ENCODE results near the gene DCAF11.

DCAF11 gene

DNA sequence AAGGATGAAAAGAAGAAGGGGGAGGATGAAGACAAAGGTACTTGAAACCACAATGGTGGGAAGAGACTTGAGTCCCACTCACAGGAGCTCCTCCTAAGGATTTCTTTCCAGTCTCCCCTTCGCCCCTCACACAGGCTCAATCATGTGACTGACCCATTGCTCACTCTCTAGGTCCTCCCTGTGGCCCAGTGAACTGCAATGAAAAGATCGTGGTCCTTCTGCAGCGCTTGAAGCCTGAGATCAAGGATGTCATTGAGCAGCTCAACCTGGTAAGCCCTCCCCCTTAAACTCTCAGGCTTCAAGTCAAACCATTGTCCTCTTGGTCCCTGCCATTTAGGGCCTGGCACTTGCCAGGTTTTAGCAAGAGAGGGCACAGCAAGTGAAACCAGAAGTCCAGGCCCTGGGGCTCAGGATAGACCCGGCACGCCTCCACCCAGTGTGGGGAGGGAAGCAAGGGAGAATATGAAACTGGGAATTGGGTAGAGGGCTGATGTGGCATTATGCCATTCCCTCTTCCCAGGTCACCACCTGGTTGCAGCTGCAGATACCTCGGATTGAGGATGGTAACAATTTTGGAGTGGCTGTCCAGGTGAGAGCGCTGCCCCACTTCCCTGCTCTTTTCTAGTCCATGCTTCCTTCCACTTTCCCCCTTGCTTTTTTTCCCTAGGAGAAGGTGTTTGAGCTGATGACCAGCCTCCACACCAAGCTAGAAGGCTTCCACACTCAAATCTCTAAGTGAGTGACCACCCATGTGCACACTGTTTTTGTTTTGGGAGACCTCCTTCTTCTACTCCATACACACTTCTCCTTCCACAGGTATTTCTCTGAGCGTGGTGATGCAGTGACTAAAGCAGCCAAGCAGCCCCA lies 23.2 kb downstream of the DCAF11 start:
- TF ChIP-seq, protein P1, sequence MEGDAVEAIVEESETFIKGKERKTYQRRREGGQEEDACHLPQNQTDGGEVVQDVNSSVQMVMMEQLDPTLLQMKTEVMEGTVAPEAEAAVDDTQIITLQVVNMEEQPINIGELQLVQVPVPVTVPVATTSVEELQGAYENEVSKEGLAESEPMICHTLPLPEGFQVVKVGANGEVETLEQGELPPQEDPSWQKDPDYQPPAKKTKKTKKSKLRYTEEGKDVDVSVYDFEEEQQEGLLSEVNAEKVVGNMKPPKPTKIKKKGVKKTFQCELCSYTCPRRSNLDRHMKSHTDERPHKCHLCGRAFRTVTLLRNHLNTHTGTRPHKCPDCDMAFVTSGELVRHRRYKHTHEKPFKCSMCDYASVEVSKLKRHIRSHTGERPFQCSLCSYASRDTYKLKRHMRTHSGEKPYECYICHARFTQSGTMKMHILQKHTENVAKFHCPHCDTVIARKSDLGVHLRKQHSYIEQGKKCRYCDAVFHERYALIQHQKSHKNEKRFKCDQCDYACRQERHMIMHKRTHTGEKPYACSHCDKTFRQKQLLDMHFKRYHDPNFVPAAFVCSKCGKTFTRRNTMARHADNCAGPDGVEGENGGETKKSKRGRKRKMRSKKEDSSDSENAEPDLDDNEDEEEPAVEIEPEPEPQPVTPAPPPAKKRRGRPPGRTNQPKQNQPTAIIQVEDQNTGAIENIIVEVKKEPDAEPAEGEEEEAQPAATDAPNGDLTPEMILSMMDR (IDR thresholded peaks at IDR 0.05; ENCODE audit: low read depth, low read length, missing control alignments), result no peak
- in situ Hi-C loops (cut with HindIII; ENCODE audit: low sequenced_read_pairs), result no loop called here
- DNase-seq (ENCODE audit: low read depth), result no peak
- no peak overlapping the region for H3K4me3 ChIP-seq (ENCODE audit: low read depth, low read length)

DNA sequence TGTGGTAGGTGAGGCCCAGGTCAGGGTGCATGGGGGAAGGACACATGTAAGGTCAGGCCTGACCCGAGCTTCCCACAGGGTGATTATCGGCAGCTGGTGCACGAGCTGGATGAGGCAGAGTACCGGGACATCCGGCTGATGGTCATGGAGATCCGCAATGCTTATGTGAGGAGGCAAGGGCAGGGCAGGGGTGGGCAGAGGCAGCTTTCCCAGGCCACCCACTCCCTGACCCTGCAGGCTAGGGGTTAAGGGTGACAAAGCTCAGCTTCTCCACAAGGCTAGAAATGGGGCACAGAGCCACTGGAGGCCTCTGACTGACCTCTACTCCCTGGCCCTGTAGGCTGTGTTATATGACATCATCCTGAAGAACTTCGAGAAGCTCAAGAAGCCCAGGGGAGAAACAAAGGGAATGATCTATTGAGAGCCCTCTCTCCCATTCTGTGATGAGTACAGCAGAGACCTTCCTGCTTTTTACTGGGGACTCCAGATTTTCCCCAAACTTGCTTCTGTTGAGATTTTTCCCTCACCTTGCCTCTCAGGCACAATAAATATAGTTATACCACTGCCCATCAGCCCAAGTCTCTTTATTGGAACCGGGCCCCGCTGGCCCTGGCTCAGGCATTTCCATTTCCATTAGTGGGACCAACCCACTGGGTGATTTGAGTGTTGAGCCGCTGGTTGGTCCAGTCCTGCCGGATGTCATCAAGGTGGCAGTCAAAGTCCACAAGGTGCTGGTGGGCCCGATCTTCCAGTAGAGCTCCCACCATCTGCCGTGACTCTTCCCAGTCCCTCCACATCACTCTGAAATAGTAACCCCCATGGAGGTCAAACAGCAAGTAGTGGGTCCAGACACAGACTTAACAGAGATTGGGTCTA lies 24.1 kb downstream of the DCAF11 start:
- in situ Hi-C loops (cut with HindIII; ENCODE audit: low sequenced_read_pairs), result no loop called here
- H3K4me3 ChIP-seq (ENCODE audit: low read depth, low read length), result no peak overlapping the region
- no peak for DNase-seq (ENCODE audit: low read depth)
- TF ChIP-seq, protein P1 (IDR thresholded peaks at IDR 0.05; ENCODE audit: low read depth, low read length, missing control alignments), result no peak

DNA sequence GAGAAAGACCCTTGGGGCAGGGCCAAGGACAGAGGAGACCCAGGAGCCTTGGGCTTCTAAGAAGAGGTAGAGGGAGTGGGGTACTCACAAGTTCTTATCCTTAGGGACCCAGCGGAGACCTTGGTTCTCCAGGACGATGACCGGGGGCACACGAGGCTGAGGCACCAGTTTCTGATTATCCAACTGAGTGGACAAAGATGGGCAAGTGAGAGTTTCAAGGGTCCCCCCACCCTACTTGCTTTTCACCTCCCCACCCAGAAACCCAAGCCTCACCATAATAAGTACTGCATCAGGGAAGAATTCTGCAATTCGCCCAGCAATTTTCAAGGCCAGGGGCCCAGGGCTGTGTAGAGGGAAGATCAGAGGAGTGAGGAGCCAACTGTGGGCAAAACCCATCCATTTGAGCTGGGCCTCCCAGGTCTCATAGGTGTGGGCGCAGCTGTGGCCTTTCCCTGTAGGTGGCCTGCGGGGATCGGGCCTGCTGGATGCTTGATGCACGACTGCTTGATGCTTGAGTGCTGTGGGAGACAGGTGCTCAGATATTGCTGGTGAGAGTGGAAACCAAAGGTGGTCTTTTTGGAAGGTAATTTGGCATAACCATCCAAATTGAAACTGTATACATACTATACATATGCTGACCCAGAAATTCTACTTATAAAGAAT lies 24.8 kb downstream of the DCAF11 start:
- TF ChIP-seq, protein P1 (IDR thresholded peaks at IDR 0.05; ENCODE audit: low read depth, low read length, missing control alignments), result no peak
- H3K4me3 ChIP-seq (ENCODE audit: low read depth, low read length), result no peak overlapping the region
- in situ Hi-C loops (cut with HindIII; ENCODE audit: low sequenced_read_pairs), result no loop called here

DNA sequence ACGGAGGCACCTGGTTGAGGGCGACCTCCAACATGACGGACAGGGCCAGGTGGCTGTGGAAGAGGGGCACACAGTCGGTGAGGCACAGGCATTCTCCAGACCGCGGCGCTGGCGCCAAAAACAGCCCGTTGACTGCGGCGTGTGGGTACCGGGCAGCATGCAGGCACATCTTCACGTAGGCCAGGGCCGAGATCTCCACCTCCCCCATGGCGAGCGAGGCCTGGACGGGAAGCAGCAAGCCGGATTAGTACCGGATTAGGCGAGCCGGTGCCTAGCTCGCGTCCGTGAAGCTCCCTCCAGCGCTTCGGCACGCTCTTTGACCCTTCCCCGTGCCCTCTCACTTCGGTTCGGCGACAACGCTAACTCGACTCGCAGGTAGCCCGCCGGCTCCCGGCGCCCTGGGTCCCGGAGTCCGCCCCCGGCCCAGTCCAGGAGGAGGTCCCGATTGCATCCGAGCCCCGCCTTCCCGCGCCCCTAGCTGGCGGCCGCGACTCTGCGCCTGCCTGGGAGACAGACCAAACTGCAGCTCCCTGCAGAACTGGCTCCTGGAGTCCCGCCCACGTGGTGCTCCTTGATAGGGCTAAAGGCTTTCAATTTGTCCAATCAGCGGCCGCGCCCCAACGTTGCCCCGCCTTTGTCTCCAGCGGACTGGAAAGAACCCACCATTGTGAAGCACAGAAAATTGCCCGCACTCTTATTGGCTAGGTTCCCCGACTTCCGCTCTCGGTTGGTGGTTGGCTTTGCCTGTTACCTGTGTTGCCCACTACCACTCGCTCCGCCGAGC lies 26.7 kb downstream of the DCAF11 start, which contains the start of gene EMC9:
EMC9 (minus strand) TSS at position 495 of the 784 bp plus-strand sequence; CDS start at position 208, 287 bp downstream.
- in situ Hi-C loops (cut with HindIII; ENCODE audit: low sequenced_read_pairs), result no loop called here
- peak within 1 kb of the TSS; percentile 75 for H3K4me3 ChIP-seq (ENCODE audit: low read depth, low read length)
- TF ChIP-seq, protein P1 (IDR thresholded peaks at IDR 0.05; ENCODE audit: low read depth, low read length, missing control alignments), result peak; percentile 47
- DNase-seq (ENCODE audit: low read depth), result peak; percentile 99

More for the DNA sequence above, 24.8 kb downstream of the DCAF11 start:
- DNase-seq (ENCODE audit: low read depth), result no peak

DNA sequence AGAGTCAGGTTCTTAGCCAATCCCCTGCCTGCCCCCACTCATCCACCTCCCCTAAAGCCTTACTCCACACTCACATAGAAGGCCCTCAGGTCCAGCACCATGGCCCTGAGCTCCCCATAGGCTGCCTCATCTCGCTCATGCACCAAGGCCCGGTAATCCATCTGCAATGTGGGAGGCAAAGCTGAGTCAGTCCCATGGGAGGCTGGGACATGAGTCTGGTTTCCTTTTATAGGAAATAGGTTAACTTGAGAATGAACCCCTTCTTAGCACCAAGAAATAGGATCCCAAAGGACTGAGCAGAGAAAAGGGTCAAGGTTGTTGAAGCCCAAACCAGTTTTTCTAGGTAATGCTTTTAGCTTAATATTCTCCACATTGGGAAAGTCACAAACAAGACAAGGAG lies 28.9 kb downstream of the DCAF11 start:
- TF ChIP-seq, protein P1 (IDR thresholded peaks at IDR 0.05; ENCODE audit: low read depth, low read length, missing control alignments), result no peak
- no peak overlapping the region for H3K4me3 ChIP-seq (ENCODE audit: low read depth, low read length)
- in situ Hi-C loops (cut with HindIII; ENCODE audit: low sequenced_read_pairs), result no loop called here
- DNase-seq (ENCODE audit: low read depth), result no peak
